NCI-H510A (cell line): Measurements from ENCODE around the gene DHCR24.
"Not testable (repeated sequence)": the region's sequence is repeated elsewhere in the genome, so short reads cannot be mapped to it uniquely, and the experiment has no call there.

ENCODE experiments used
- DNase-seq: peaks from one replicate; lab custom pipeline; 2025; lab: John Stamatoyannopoulos, UW

Gene DHCR24, protein sequence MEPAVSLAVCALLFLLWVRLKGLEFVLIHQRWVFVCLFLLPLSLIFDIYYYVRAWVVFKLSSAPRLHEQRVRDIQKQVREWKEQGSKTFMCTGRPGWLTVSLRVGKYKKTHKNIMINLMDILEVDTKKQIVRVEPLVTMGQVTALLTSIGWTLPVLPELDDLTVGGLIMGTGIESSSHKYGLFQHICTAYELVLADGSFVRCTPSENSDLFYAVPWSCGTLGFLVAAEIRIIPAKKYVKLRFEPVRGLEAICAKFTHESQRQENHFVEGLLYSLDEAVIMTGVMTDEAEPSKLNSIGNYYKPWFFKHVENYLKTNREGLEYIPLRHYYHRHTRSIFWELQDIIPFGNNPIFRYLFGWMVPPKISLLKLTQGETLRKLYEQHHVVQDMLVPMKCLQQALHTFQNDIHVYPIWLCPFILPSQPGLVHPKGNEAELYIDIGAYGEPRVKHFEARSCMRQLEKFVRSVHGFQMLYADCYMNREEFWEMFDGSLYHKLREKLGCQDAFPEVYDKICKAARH

DNA sequence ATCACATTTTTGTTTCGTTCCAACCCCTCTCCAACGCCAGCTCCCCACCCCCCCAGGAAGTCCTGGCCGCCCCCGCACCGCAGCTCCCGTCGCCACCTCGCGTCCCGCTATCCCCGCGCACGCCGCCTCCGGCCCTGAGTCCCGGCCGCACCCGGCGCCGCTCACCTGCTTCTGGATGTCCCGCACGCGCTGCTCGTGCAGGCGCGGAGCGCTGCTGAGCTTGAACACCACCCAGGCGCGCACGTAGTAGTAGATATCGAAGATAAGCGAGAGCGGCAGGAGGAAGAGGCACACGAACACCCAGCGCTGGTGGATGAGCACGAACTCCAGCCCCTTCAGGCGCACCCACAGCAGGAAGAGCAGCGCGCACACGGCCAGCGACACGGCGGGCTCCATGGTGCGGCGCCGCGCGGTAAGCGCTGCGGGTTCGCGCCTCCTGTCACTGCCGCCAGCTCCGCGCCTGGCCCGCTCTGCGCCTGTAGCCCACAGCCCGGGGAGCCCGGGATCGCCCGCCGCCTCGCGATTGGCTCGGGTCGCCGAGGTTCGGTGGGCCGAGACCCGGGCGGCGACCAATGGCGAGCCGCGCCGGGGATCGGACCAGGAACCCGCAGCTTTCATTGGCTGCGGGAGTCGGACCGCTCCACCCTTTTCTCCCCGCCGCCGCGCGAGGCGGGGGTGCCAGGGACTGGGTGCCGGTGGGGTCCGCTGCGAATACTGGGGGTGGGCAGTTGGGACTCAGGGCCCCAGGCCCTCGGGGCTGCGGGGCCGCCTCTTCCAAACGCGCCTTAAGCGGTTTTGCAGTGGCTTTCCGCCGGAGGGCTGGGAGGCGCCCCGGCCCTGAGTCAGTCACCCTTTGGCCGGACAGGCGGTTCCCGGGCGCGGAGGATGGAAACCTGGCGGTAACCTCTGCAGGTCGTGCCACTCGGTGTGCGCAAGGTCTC lies at the start of gene DHCR24:
DHCR24 (minus strand) TSS at position 472 of the 941 bp plus-strand sequence; CDS start at position 396, 76 bp downstream.
- DNase-seq, result peak; percentile 69

DNA sequence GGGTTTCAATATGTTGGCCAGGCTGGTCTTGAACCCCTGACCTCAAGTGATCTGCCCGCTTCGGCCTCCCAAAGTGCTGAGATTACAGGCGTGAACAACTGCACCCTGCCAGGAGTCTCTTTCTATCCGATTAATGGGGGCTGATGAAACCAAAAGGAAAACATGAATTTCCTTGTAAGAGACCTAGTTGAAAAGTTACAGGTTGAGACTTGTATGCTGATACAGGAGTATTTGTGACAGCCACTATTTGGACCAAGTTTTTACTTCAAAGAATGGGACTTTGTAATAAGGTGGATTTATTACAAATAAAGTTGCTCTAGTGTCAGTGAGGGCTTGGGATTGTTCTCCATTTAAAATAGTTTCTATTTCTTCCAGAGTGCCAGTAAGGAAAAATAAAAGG lies 49.8 kb upstream of the DHCR24 start:
- DNase-seq, result no peak

DNA sequence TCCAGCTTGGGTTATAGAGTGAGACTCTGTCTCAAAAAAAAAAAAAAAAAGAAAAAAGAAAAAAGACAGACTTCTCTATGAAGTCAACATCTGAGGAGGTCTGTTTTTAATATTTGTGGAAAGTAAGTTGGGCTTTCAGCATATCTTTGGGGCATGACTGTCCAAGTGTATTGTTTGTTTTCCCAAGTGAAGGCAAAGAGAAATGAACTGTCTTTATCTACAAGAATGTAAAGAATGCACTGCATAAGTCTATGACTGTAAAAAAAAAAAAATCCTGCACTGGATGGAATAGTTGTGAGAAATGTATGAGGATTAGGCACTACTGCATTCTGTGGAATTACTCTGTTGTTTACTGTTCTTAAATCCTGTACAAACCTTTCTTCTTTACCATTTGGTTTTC lies 47.9 kb upstream of the DHCR24 start:
- no peak for DNase-seq

DNA sequence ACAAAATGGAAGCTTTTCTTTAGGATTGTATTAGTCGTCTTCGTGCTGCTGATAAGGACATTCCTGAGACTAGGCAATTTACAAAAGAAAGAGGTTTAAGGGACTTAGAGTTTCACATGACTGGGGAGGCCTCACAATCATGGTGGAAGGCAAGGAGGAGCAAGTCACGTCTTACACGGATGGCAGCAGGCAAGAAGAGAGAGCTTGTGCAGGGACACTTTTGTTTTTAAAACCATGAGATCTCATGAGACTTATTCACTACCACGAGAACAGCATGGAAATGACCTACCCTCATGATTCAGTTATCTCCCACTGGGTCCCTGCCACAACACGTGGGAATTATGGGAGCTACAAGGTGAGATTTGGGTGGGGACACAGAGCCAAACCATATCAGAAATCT lies 47.1 kb upstream of the DHCR24 start:
- not testable (repeated sequence) for DNase-seq

DNA sequence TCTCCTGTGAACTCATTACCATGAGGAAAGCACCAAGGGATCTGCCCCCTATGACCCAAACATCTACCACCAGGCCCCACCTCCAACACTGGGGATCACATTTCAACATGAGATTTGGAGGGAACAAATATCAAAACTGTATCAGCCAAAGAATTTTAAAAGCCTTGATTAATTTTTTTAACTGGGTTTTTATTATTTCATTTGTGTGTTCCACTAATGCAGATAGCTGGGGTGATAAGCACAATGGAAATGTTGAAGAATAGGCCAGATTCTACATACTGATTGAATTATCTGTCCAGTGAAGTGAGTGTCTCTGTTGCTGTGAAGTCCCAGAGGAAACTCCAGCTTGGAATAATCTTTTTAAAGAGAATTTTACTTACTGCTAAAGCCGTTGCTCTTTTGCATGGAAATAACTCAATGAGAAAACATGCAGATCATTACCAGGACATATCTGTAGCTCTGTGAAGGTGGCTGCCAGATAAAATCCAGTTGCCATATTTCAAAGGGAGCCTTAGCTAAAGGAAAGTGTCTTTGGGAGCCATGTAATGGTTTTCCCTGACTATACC lies 44.4 kb upstream of the DHCR24 start:
- no peak for DNase-seq

DNA sequence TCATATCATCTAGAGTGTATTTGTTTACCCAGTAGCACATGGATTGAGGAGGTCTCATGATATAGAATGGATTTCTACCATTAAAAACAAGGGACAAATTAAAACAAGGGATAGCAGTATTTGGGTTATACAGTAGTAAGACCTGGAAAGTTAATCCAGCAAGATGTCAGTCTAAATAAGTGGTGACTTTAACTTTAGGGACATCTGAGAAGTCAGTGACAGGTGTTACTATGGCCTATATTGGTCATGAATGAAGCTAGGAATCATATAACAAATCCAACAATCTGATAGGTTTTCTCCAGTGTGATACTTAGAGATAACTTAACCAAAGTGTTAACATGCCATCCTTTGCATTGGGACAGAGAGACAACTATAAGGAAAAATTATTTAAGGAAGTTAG lies 42.7 kb upstream of the DHCR24 start:
- DNase-seq, result no peak

DNA sequence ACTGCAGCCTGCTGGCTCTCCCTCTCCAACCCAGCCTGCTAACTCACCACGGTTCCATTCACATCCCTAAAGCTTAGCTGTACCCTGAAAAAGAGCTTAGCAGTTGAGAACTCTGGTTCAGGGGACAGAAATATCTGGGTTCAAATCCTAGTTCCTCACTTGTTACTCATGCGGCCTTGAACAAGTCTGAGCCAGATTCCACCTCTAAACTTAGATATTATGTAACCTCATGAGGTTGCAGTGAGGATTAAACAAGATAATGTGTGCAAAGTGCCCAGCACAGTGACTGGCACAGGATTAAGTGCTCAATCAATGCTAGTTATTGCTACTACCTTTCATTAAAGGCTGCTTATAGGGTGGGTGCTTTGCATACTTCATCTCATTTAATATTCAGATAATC lies 41.3 kb upstream of the DHCR24 start:
- DNase-seq, result no peak

DNA sequence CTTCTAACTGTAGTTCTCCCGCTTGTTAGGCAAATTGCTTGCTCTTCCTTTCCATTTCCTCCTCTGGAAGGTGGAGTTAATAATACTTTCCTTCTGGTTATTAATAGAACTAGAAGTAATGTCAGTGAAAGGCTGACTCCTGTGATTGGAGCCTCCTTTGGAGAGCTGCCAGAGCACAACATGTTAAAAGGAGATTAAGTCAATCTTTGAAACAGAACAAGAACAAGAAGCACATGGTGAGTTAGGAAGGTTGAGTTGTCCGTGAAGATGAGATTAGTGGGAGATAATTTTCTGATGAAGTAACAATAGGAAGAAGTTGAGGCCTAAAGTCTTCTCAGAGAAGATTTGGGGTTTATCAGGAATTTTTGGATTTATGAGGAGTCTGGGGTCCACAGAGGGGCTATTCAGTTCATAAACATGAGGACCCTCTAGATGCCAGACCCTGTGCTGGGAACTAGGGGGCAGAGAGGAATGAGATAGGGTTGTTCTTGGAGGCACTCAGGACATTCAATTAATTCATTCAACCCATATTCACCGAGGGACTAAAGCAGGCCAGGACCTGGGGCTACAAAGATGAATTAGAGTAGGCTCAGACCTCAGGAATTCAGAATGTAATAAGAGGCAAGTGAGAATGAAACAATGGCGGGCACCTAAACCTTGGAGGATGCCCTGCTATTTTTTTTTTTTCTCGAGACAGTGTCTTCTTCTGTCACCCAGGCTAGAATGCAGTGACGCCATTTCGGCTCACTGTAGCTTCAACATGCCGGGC lies 40.7 kb upstream of the DHCR24 start:
- no peak for DNase-seq

DNA sequence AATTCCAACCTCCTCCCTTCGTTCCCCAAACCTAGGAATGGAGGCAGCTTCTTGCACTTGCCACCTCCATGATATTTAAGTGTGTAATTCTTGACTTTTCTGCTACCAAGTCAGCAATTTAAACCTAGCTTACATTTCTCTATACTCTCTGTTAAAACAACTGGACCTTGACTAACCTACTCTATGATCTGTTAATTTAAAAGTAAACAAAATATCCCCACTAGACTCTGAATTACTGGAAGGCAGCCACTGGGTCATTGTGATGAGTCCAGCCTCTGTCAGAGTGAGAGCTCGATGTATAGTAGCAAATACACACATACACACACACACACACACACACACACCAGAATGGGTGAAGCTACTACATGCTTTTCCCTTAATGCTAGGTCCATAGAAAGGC lies 40.0 kb upstream of the DHCR24 start:
- no peak for DNase-seq

DNA sequence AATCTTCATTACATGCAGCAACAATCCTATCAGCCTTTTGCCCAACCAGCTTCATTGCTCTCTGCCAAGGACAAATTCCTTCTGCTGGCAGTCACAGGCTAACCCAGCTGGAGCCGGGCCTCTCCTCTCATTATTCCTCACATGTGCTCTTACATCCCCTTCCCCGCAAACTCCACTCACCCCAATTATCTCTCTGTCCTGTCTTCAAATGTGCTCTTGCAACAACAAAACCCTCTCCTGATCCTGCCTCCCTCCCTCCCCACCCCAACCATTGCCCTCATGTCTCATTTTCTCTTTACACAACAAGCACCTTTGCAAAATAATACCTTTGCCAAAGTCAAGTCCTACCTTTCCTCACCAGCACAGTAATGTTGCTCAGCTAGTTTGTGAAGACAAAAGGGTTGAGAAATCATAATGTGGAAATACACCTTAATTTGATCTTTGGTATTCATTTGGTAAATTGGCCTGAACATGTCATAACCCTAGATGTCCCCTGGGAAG lies 36.0 kb upstream of the DHCR24 start:
- DNase-seq, result no peak

DNA sequence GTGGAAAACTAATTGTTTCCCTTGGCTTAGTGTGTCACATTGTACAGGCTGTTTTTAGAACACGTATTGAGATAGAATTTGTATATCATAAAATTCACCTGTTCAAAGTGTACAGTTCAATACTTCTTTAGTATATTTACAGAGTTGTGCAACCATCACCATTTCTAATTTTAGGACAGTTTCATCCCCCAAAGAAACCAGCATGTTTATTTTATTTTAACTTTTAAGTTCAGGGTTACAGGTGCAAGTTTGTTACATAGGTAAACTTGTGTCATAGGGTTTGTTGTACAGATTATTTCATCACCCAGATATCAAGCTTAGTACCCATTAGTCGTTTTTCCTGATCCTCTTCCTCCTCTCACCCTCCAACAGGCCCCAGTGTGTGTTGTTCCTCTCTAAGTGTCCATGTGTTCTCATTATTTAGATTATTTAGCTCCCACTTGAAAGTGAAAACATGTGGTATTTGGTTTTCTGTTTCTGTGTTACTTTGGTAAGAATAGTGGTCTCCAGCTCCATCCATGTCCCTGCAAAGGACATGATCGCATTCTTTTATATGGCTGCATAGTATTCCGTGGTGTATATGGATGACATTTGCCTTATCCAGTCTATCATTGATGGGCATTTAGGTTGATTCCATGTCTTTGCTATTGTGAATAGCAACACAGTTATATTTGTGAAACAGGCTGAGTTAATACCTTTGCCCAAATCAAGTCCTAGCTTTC lies 35.2 kb upstream of the DHCR24 start:
- no peak for DNase-seq

DNA sequence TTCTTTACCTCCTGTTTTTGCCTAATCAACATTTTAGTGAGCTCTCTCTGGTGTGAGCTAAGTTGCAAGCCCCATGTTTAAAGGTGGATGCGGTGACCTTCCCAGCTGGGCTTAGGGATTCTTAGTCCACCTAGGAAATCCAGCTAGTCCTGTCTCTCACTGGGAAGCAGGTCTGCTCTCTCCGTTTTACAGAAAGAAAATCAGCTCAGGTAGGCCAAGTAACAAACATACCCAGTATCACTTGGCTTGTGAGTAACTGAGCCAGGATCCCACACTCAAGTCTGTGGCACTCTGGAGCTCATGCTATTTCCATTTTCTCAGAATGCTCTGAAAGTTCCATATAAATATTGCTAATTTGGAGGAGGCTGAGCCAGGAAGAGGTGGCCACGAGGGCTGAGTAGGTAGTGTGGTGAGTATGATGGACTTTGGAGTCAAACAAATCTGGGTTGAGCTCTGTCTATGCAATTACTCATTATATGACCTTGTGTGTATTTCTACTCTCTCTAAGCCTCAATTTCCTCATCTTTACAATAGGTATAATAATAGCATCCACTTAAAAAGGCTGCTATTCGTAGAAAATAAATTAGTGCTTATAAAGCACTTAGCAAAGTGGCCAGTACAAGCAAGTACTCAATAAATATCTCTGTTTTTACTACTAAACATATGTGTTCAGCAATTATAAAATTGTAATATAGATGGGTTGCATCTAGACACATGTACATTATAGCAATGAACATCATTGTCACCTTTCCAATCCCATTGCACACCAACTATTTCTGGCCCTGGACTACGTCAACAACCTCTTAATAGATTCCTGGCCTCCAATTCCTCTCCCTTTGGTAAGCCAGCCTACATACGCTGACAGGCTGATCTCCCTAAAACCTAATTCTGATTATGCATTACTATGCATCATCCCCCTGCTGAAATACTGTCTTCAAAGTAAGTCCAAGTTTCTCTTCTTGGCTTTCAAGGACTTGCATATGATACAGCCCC lies 32.7 kb upstream of the DHCR24 start:
- DNase-seq, result no peak

DNA sequence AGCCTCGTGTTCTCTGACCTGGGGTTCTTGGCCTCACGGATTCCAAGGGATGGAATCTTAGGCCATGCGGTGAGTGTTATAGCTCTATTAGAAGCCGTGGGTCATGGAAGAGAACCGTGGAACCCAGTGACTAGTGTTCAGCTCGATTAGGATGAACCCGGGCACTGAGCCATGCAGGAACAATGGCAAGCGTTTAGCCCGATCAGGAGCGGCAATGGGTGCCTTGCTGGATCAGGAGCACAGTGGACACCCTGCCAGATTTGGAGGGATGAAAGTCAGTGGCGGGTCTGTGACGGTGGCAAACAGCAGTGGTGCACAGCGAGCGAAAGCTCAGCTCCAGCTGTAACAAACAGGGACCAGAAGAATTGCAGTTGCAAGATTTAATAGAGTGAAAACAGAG lies 24.1 kb upstream of the DHCR24 start:
- not testable (repeated sequence) for DNase-seq

DNA sequence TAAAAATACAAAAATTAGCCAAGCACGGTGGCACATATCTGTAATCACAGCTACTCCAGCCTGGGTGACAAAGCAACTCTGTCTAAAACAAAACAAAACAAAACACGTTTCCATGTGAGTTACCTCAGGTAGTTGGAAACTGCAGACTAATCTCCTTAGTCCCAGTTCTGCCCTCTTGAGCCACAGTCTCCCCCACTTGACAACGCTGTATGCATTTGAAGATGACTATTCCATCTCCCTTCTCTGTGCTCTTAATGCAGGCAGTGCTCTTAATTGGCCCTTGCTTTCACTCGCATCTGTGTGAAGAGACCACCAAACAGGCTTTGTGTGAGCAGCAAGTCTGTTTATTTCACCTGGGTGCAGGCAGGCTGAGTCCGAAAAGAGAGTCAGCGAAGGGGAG lies 19.6 kb upstream of the DHCR24 start:
- DNase-seq, result no peak

DNA sequence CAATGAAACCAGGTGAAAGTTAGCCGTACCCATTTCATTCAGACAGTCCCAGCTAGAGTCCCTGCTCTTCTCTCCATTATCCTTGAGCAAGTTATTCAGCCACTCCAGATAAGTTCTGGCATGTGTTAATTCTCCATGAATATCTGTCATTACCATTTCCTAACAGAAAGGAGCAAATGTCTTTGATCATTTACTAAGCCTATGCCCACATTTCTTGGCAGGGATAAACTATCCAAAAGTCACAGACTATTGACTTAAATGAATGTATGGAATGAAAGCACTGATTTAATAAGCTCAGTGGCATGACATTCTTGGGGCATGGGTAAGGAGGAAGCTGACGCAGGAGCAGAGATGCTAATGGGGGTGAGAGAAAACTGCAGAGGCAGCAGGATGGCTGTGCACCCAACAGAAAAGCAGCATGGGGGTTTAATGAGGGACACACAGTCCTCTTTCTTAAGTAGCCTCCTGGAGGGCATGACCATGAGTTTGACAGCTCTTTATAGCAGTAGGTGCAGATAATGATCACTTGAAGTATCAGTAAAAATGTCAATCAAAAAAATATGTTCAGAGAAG lies 17.6 kb upstream of the DHCR24 start:
- no peak for DNase-seq

DNA sequence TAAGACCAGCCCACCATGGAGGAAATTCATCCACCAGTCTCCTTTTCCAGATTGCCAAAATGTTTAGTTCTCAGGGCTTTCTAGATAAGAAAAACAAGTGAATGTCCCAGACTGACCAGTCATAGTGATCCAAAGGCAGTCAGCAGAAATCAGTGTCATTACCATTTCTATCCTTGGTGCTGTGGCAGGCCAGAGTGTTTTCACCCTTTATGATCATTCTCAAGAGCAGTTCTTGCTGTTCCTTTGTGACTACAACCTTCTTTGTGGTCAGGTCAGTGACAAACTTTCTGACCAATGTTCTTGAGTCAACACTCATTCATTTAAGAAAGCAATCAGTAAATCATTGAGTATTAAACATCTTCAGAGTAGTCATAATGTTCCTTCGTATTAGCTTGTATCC lies 7.3 kb upstream of the DHCR24 start:
- no peak for DNase-seq

DNA sequence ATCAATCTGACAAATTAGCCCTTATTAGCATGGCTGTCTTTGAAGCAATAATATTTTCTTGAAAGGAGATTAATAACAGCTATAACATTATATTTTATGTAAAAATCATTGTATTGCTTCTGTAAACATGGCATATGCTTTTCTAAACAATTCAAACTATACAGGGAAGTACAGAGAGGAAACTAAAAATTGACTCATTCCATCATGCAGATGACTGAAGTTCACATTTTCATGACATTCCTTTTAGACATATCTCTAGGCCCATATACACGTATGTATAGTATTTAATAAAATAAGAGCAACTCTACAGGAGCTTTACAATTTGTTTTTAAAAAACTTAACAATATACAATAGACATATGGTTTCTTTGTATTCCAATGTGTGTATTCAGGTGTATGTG lies 5.6 kb upstream of the DHCR24 start:
- DNase-seq, result no peak

DNA sequence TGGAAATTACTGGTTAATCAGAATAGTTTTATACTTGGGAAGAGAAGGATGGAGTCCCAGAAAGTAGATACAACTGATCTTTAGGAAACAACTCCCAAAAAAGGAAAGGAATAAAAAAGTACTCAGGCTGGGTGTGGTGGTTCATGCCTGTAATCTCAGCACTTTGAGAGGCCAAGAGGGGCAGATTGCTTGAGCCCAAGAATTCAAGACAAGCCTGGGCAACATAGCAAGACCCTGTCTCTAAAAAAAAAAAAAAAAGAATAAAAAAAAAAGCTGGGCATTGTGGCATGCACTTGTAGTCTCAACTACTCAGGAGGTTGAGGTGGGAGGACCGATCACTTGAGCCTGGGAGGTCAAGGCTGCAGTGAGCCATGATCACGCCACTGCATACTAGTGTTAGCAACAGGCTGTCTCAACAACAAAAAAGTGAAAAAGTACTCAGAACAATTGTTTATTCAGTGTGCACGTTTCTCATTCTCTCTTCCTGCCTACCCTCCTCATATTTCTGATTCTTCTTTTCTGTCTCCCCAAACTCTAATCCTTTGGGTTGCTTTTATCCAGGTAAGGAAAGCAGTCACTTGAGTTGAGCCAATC lies 2.2 kb upstream of the DHCR24 start:
- no peak for DNase-seq
